ENCODE data around the gene SMARCA4.

Gene SMARCA4

DNA sequence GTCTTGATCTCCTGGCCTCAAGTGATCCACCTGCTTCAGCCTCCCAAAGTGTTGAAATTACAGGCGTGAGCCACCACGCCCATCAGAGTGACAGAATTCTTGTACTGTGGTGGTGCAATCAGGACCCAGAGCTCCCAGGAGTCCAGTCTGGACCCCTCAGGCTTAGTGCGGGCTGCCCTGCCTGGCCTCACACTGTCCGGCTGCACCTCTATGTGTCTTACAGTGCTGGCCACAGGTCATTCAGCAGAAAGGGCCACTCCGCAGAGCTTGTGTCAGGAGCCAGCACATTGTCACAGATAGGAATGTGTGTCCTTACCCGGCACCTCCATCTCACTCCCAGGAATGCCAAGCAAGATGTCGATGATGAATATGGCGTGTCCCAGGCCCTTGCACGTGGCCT is 49.2 kb downstream of the SMARCA4 start:
- DNase-seq (ENCODE audit: low read depth in 2 of 2): no peak

DNA sequence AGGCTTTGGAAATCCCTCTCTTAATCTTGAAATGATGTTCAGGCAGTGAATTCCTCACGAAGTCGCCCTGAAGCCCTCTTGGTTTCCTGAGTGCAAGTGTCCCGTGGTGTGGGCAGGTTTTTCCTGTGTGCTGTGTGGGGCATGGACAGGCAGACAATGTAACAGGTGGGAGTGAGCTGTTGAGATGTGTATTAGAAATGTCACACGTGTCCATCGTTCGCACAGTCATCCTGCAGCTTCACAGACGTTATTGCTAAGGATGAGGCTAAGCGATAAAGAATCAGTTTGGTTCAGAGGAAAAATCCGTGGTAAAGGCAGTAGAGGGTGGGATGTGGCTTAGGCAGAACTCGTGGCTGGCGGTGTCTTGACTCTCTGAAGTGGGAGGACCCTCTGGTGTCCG is 51.7 kb downstream of the SMARCA4 start:
- no peak for DNase-seq (ENCODE audit: low read depth in 2 of 2)

DNA sequence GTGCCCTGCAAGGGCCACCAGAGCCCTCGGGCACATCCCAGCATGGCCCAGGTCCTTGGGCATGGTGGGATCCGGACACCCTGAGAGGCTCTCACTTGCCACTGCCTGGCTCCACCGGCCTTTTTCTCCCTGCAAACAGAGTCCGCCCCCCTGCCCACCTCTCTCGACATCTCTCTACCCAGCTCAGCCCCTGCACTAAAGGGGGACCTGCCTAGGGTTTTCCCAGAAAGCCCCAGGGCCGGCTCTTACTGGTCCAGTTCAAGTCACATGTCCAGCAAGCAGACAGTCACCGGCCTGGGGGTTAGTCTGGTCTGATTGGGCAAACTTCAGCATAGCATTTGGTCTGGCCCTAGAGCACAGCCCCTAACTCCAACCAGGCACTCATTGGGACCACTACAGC is 52.9 kb downstream of the SMARCA4 start:
- no peak for DNase-seq (ENCODE audit: low read depth in 2 of 2)

DNA sequence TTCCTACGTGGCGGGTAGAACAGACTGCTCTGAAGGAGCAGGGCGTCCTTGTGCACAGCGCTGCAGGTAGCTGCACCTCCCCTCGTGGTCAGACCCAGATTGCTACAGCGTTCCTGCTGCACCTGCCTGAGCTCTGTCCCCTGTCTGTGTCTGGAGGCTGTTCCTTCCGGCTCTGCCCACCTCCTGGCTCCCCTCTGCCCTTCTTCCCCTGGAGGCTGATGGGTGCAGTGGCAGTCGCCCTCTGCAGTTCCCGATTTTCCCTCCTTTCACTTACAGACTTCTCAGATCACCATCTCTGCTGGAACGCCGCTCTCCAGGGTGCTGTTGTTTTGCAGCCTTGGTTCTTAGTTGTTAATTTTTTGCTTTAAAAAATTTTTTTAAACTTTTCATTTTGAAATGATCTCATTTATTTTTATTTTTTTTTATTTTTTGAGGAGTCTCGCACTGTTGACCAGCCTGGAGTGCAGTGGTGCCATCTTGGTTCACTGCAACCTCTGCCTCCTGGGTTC is 53.6 kb downstream of the SMARCA4 start:
- no peak for DNase-seq (ENCODE audit: low read depth in 2 of 2)

DNA sequence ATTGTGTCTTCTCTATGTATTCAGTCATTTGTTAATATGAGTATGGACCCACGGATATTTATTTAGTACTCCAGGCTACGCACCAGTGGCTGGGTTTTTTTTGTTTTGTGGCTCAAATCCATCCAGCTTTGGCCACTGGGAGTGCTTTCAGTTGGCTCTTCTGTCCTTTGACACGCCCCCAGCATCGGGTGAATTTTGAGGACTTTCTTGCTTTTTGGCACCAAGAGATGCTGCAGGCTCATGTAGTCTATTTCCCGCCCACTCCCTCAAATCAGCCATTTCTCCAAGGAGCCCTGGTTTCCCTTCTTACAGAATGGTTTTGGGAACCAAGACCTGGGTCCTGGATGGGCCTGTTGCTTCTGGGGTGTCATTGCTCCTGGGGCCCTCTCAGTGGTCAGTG is 55.8 kb downstream of the SMARCA4 start:
- no peak for DNase-seq (ENCODE audit: low read depth in 2 of 2)

DNA sequence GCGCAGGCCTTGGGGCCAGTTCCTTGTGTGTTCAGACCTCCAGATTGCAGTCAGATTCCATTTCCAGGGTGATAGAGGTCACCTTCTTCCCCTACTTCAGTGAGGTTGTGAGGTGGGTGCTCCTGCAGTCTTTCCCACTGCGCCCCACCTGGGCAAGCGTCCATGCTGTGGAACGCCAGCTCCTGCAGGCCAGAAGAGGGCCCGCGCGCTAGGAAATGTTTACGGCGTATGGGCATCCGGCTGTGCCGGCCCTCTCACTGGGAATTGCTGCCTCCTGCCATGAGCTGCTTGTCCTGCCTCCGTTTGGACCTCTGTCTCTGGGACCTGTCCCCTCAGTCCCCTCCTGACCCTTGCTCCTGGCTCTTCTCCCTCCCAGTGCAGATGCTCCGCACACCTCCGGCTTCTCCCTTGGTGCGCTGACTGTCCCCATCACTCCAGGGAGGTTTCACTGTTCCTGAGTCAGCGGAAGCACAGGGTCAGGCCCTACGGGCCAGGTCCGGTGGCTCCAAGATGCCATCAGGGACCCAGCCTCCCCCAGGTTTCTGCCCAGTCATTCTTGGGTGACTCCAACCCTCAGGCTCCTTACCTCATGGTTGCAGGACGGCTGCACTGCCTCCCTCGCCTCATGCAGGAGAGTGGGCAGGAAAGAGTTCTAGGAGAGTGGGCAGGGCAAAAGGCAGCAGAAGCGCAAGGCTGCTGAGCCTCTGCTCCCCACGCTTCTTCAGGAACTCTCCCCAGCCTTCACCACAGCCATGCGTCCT is 56.6 kb downstream of the SMARCA4 start:
- DNase-seq (ENCODE audit: low read depth in 2 of 2): no peak

DNA sequence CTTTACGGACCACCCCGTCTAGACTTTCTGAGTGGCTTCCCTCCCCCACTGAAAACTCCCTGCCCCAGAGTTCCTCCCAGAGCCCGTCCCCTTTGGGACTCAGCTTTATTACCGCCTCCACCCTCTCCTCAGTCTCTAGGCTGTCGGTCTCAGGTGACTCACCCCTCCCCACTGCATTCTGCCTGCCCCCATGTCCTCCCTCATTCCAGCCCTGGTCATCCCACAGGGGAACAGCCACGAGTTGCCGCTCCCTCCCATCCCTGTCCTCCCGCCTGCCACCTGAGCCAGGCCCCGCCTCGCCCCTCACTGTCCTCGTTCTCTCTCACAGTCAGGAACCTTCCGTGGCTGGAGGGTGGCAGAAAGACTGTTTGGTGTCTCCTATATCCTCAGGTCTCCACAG is 57.3 kb downstream of the SMARCA4 start:
- DNase-seq (ENCODE audit: low read depth in 2 of 2): no peak

DNA sequence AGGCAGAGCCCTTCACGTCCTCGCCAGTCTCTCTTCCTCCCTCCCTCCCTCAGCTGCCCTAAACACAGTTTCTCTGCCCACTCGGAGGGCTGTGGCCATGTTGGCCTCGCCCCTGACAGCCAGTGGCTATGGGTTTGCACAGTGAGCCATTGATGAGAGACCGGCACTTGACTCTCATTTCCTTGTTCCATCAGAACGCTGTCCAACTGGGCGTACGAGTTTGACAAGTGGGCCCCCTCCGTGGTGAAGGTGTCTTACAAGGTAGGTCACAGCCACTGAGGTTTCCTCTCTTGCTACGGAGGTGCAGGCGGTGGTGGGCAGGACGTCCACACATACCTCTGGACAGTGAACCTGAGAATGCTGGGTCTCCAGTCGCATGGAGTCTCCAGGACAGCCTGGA is 57.9 kb downstream of the SMARCA4 start:
- DNase-seq (ENCODE audit: low read depth in 2 of 2): no peak

DNA sequence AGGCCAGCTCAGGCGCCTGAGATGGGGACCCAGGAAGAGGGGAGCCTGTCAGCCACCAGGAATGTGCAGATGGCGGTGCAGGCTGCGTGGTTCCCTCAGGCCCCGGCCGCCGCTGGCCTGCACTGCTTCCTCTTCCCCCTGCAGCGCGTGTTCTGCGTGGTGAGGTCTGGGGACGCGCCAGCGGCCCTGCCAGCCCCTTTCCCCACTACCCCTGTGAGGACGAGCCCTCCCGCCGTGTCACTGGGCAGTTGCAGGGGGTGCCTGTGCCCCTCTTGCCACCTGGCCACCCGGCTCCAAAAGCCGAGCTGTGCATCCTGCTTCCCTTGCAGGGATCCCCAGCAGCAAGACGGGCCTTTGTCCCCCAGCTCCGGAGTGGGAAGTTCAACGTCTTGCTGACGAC is 58.4 kb downstream of the SMARCA4 start:
- no peak for DNase-seq (ENCODE audit: low read depth in 2 of 2)

DNA sequence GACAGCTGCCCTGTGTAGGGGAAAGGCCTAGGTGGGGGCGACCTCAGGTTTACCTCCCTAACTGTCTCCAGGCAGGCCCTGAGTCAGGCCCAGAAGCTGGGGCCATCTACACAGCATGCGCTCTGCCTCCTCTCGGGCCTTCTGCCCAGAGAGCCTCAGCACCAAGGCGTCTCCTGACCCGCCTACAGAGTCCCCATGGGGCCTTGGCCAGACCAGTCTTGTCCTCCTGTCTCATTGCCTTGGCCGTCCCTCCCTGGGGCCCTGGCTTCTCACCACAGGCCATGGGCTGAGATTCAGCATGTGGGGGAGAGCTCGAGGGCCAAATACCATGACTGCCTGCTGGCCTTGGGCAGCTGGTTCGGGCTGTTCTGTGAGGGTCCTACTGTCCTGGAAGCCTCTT is 59.0 kb downstream of the SMARCA4 start:
- DNase-seq (ENCODE audit: low read depth in 2 of 2): no peak

DNA sequence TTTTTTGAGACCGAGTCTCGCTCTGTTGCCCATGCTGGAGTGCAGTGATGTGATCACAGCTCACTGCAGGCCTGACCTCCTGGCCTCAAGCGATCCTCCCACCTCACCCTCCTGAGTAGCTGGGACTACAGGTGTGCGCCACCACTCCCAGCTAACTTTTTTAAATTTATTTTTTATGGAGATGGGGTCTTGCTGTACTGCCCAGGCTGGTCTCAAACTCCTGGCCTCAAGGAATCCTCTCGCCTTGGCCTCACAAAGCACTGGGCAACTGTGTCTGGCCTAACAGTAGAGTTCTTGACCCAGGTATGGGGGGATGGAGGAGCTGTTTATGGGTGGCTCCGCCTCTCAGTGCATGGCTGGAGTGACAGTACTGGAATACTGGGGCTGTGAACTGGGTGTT is 59.6 kb downstream of the SMARCA4 start:
- no peak for DNase-seq (ENCODE audit: low read depth in 2 of 2)

DNA sequence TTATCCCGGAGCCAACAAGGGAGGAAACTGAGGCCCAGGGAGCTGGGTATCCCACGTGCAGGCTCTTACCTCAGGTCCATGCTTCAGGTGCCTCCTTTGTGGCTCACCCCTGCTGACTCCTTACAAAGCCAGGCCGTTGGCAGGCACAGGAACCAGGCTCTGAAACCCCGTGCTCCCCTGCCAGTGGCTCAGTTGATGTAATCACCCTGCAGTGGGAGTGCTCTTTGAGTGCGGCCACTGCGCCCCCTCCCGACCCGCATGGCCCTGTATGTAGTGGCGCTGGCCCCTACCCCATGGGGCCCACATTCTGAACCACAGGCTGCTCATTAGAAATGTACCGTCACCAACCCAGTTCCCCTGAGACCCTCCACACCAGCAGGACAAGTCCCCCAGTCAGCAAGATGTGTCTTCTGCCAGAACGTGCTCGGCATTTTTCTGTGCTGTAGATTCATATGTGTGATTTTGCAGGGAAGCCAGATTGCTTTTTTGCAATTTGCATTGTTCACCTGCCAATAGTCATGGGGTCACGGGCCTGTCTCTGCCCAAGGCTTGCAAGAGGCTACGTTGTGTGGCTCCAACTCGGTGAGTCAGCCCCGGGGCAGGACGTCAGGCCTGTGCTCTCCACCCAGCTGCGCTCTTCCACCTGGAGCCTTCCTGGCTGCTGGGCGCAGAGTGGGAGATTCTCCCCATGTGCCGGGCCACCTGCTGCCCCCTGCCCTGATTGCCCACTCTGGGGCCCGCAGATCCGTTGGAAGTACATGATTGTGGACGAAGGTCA is 60.3 kb downstream of the SMARCA4 start:
- no peak for DNase-seq (ENCODE audit: low read depth in 2 of 2)

DNA sequence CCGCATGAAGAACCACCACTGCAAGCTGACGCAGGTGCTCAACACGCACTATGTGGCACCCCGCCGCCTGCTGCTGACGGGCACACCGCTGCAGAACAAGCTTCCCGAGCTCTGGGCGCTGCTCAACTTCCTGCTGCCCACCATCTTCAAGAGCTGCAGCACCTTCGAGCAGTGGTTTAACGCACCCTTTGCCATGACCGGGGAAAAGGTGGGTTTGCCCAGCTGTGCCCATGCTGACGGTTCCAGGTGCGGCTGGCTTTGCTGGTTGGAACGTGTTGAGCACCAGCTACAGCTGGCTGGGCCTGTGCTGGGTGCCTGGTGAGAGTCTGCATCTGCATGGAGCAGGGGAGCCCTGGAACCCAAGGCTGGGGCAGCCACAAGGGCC is 60.9 kb downstream of the SMARCA4 start:
- DNase-seq (ENCODE audit: low read depth in 2 of 2): no peak

DNA sequence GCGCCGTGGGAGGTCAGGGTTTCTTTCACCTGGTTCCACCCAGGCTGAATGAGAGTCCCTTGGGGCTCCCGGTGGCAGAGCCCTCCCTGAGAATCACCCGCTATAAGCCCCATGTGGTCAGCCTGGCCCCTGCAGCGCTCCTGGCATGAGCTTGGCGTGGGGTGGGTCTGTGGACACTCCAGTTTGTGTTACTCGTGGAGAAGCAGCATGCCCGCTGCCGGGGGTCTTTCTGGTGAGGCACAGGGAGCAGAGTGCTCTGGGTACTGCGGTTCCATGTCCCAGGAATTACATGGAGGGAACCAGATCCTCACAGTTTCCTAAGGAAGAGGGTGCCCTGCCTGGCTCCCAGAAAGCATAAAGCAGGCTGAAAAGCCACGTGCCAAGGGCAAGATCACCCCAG is 62.2 kb downstream of the SMARCA4 start:
- DNase-seq (ENCODE audit: low read depth in 2 of 2): no peak

DNA sequence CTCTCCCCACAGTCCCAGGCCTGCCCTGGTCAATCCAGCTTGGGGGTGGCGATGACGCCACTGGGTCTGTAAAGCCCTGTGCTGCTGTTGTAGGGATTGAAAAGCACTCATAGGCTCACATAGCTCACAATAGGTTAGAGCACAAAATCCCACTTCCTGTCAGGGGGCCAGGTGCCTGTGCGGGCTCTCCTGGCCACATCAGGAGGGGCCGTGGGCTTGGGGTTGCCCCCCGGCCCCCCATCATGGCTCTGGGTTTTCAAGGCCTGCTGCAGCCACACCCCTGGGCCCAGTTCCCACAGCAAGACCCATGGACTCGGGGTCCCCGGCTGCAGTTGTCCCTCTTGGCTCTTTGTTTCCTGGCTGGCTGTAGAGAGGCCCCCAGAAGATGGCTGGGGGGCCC is 62.9 kb downstream of the SMARCA4 start:
- no peak for DNase-seq (ENCODE audit: low read depth in 2 of 2)

DNA sequence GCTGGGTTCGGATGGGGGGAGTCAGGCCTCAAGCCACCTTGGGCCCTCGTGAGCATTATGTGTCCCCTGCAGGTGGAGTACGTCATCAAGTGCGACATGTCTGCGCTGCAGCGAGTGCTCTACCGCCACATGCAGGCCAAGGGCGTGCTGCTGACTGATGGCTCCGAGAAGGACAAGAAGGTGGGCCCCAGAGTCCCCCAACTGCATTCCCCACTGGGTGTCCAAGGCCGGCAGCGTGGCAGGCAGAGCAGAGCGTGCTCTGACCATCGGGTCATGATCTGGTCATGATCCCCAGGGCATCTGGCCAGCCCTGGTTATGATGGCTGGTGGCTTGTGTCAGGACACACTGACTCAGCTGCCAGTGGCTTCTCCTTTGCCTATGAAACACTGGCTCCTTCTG is 63.4 kb downstream of the SMARCA4 start:
- no peak for DNase-seq (ENCODE audit: low read depth in 2 of 2)

DNA sequence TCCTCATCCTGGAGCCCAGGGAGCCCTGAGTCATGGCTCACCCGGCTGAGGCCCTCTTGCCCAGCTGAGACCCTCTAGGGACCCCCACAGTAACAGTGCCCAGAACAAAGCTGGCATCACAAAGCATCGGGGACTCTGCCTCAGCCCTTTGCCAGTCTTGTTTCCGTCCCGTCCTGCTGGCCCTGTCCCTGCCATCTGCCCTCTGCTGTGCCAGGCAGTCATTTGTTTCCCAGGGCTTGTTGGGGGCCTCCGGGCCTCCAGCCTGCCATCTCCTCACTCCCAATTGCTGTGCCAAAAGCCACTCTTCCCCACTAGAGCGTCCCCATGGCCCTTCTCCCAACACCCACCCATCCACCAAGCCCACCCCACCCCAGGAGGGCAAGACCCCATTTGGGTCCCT is 64.2 kb downstream of the SMARCA4 start:
- no peak for DNase-seq (ENCODE audit: low read depth in 2 of 2)

DNA sequence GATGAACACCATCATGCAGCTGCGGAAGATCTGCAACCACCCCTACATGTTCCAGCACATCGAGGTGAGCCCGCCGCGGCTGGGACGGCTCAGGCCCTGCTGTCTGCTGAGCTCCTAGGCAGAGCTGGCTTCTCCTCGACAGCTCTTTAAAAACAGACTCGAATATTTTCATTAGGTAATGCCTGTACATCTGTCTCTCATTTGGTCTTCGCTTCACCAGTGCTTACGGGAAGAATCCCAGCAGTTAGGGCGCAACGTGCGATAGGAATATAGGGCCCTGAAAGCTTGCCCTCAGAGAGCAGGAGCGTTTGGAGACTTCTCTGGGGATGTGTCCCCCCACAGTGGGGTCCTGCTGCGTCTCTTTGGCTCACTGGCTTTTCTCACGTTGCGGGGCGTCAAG is 64.6 kb downstream of the SMARCA4 start:
- no peak for DNase-seq (ENCODE audit: low read depth in 2 of 2)

DNA sequence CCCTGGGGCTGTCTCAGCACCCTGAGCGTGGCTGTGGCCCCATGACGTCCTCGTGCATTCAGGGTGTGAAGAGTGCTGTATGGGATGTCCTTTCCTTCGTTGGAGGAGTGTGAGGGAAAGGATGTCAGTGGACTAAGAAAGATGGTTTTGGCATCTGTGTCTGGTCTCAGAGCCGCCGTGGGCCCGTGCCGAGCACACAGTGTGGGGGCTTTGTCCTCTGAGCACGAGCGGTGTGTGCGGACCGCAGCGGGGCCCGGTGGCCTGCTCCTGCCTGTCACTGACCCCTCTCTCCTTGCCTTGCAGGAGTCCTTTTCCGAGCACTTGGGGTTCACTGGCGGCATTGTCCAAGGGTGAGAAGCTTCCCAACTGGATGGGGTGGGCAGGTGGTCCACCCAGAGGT is 65.2 kb downstream of the SMARCA4 start:
- DNase-seq (ENCODE audit: low read depth in 2 of 2): no peak

DNA sequence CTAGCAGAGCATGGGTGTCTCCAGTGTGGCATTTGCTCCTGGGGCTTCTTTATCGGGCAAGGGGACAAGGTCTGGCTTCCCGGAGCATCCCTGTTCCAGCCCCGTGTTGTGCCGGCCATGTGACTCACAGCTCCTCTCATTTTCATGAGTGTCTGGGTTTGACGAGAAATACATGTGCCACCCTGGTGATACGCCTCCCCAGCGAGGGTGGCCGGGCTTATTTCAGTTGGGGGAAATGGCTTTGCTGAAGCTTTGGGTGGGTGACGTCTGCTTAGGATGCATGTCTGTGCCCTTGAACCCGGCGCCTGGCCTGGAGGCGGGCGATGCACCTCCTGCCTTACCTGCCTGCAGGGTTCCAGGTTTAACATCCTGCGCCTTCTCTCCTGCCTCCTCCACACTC is 66.6 kb downstream of the SMARCA4 start:
- no peak for DNase-seq (ENCODE audit: low read depth in 2 of 2)

DNA sequence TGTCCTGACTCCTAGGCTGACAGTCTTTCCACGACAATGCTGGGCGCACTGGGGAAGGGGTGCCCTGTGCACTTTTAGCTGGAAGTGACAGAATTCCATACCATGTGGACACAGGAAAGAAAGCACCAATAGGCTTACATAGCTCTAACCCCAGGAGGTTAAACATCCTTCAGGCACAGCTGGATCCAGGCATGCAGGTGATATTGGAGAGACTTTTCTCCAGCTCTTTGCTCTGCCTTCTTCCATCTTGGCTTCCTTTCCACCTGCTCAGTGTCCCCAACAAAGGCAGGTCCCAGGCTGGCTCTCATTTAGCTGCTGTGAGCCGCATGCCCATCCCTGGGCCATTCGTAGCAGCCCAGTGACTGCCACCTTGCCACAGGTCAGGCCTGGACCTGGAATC is 67.3 kb downstream of the SMARCA4 start:
- DNase-seq (ENCODE audit: low read depth in 2 of 2): no peak

DNA sequence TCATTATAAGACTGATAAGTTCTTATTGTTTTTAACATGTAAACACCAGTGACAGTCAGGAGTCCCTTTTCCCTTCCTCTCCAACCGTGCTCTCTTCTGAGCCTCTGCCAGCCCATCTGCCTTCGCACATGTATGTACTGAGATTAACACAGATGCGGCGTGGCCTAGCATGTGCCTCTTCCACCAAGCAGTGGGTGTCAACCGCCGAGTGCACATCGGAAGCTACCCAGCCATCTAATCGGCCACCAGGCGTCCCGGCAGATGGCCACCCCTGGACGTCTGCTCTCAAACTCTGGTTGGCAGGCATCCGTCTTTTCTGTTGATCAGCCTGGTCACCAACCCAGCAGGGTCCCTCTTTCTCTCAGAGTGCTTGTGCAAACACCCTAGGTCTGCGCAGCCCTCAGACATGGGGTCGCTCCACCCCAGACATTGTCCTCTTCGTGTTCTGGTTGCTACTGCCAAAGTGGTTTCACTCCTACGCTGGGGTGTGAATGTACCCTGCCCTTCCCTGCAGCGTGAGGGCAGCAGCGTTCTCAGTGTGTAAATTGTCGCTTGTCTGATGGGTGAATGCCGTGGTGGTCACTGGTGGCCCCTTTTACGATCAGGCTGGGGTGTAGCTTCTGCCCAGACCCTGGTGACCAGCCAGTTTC is 70.7 kb downstream of the SMARCA4 start:
- no peak for DNase-seq (ENCODE audit: low read depth in 2 of 2)

DNA sequence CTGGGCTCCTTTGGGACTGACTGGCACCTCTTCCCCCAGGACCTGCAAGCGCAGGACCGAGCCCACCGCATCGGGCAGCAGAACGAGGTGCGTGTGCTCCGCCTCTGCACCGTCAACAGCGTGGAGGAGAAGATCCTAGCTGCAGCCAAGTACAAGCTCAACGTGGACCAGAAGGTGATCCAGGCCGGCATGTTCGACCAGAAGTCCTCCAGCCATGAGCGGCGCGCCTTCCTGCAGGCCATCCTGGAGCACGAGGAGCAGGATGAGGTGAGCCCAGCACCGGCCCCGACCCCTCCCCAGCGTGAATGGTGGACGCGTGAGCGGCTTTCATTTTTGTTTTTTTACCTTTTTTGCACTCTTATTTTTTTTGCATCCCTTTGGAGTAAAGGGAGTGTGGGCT is 72.4 kb downstream of the SMARCA4 start:
- no peak for DNase-seq (ENCODE audit: low read depth in 2 of 2)
